Measurements from ENCODE around the gene COL27A1. TPM values are rescaled to one million over a fixed set of nuclear protein-coding genes. Genes with fewer than 3 reads are reported as not detected.
"Not testable (repeated sequence)": the region's sequence is repeated elsewhere in the genome, so short reads cannot be mapped to it uniquely, and the experiment has no call there.

COL27A1 gene
- total RNA-seq, 2 experiments from 2014 or later, result 0.87 to 1.2 TPM

DNA sequence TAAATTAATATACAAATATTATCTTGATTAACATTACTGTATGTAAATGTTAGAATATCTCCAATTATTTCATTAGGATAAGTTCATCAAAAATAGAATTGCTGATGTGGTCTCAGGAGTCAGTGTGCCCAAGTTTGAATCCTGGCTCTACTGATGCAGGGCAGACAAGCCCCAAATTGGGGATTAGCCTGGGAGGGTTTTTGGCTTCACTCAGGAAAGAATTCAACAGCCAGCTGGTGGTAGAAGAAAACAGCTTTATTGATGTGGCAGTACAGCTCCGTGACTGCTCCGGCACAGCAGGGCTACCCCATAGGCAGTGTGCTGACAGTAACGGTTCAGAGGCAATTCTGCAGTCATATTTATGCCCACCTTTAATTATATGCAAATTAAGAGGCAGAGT, 32.5 kb downstream of the COL27A1 start:
- no peaks in the 10 kb centered on the region for H3K27me3 ChIP-seq (ENCODE audit: control insufficient read depth in 1 of 2, insufficient read depth in 2 of 2, low read length in 2 of 2)
- H3K4me3 ChIP-seq (ENCODE audit: low read length), result no peak overlapping the region
- ChIA-PET POLR2A (no interaction called here), CTCF (no interaction called here)
- no peak for DNase-seq
- peaks cover 9% of the 10 kb centered on the region for H3K9me3 Mint-ChIP-seq
- no peaks in the 10 kb centered on the region for H3K27me3 Mint-ChIP-seq
- H3K9me3 ChIP-seq (ENCODE audit: control insufficient read depth in 1 of 2, insufficient read depth in 1 of 2, low read length in 2 of 2), result peaks cover 7 to 8% of the 10 kb centered on the region in 2 experiments
- no peak overlapping the region for H3K27ac ChIP-seq (ENCODE audit: low read depth in 1 of 2, low read length in 2 of 2)
- H3K4me1 ChIP-seq (ENCODE audit: insufficient read depth, low read length), result no peaks in the 10 kb centered on the region
- TF ChIP-seq, protein P1, sequence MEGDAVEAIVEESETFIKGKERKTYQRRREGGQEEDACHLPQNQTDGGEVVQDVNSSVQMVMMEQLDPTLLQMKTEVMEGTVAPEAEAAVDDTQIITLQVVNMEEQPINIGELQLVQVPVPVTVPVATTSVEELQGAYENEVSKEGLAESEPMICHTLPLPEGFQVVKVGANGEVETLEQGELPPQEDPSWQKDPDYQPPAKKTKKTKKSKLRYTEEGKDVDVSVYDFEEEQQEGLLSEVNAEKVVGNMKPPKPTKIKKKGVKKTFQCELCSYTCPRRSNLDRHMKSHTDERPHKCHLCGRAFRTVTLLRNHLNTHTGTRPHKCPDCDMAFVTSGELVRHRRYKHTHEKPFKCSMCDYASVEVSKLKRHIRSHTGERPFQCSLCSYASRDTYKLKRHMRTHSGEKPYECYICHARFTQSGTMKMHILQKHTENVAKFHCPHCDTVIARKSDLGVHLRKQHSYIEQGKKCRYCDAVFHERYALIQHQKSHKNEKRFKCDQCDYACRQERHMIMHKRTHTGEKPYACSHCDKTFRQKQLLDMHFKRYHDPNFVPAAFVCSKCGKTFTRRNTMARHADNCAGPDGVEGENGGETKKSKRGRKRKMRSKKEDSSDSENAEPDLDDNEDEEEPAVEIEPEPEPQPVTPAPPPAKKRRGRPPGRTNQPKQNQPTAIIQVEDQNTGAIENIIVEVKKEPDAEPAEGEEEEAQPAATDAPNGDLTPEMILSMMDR (IDR thresholded peaks at IDR 0.05), result no peak
- H3K4me1 Mint-ChIP-seq (ENCODE audit: low read depth), result no peaks in the 10 kb centered on the region
- no peak overlapping the region for H3K4me3 Mint-ChIP-seq
- H3K27ac Mint-ChIP-seq, result no peak overlapping the region
- no peak for ATAC-seq (ENCODE audit: poor library complexity)
- intact Hi-C loops (cut with DNase I, micrococcal nuclease), result no loop called here
- no peaks in the 10 kb centered on the region for H3K36me3 Mint-ChIP-seq (ENCODE audit: low read depth)
- no peaks in the 10 kb centered on the region for H3K36me3 ChIP-seq (ENCODE audit: insufficient read depth, low read length)

DNA sequence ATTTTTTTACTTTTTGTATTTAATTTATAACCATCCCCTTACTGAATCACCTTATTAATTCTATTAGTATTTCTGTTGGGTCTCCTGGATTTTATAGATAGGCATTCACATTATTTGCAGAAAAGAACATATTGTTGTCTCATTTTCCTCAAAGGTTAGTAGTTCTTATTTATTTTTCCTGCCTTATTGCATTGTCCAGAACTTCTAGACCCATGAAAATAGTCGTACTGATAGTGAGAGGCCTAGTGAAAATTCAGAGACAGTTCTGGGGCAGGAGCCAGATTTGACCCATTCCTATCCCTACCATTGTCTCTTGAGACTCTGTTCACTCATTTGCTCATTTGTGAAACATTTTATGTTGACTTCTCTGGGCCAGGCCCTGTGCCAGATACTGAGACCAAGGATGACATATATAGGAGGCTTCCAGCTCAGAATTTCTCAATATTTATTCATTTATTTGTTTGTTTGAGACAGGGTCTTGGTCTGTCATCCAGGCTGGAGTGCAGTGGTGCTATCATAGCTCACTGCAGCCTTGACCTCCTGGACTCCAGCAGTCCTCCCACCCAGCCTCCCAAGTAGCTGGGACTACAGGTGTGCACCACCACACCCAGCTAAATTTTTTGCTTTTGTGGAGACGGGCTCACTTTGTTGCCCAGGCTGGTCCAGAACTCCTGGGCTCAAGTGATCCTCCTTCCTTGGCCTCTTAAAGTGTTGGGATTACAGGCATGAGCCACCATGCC, 34.7 kb downstream of the COL27A1 start:
- Histone ChIP-seq H3K36me3 (ENCODE audit: insufficient read depth, low read length) (no peaks in the 10 kb centered on the region), H3K9me3 (ENCODE audit: control insufficient read depth in 1 of 2, insufficient read depth in 1 of 2, low read length in 2 of 2) (peaks cover 7 to 8% of the 10 kb centered on the region in 2 experiments), H3K27me3 (ENCODE audit: control insufficient read depth in 1 of 2, insufficient read depth in 2 of 2, low read length in 2 of 2) (no peaks in the 10 kb centered on the region), H3K27ac (ENCODE audit: low read depth in 1 of 2, low read length in 2 of 2) (no peak overlapping the region), H3K4me3 (ENCODE audit: low read length) (no peak overlapping the region), H3K4me1 (ENCODE audit: insufficient read depth, low read length) (no peaks in the 10 kb centered on the region)
- Mint-ChIP-seq H3K4me3 (no peak overlapping the region), H3K36me3 (ENCODE audit: low read depth) (no peaks in the 10 kb centered on the region), H3K27me3 (peaks cover 5% of the 10 kb centered on the region), H3K4me1 (ENCODE audit: low read depth) (no peaks in the 10 kb centered on the region), H3K9me3 (peaks cover 9% of the 10 kb centered on the region), H3K27ac (no peak overlapping the region)
- POLR2A ChIA-PET, result no interaction called here
- TF ChIP-seq, protein P1 (IDR thresholded peaks at IDR 0.05), result no peak
- ATAC-seq (ENCODE audit: poor library complexity) (no peak), DNase-seq (no peak)
- intact Hi-C loops (cut with DNase I, micrococcal nuclease), result no loop called here
- CTCF ChIA-PET, result no interaction called here

DNA sequence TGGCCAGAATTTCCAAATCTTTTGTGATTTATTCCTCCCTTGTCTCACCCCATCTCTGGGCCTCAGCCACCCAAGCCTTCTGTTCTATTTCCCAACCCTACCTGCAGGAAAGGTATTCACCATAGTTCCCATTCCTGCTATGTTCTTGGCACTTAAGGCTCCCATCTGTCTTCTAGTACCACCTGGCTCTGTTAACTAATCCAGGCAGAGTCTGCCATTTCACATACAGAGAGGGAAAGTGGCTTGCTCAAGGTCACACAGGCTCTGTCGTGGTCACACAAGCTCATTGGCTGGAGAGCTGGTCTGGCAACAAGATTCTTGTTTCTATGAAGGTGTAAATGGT, 35.2 kb downstream of the COL27A1 start:
- Mint-ChIP-seq H3K36me3 (ENCODE audit: low read depth) (no peaks in the 10 kb centered on the region), H3K27ac (no peak overlapping the region), H3K9me3 (peaks cover 9% of the 10 kb centered on the region), H3K4me1 (ENCODE audit: low read depth) (no peaks in the 10 kb centered on the region), H3K4me3 (no peak overlapping the region), H3K27me3 (peaks cover 5% of the 10 kb centered on the region)
- peaks cover 7 to 8% of the 10 kb centered on the region in 2 experiments for H3K9me3 ChIP-seq (ENCODE audit: control insufficient read depth in 1 of 2, insufficient read depth in 1 of 2, low read length in 2 of 2)
- H3K27me3 ChIP-seq (ENCODE audit: control insufficient read depth in 1 of 2, insufficient read depth in 2 of 2, low read length in 2 of 2), result no peaks in the 10 kb centered on the region
- H3K4me3 ChIP-seq (ENCODE audit: low read length), result no peak overlapping the region
- TF ChIP-seq, protein P1 (IDR thresholded peaks at IDR 0.05), result no peak
- CTCF ChIA-PET, result no interaction called here
- no peak for DNase-seq
- no peak overlapping the region for H3K27ac ChIP-seq (ENCODE audit: low read depth in 1 of 2, low read length in 2 of 2)
- no peaks in the 10 kb centered on the region for H3K4me1 ChIP-seq (ENCODE audit: insufficient read depth, low read length)
- POLR2A ChIA-PET, result no interaction called here
- no peaks in the 10 kb centered on the region for H3K36me3 ChIP-seq (ENCODE audit: insufficient read depth, low read length)
- intact Hi-C loops (cut with DNase I, micrococcal nuclease), result no loop called here
- ATAC-seq (ENCODE audit: poor library complexity), result no peak

DNA sequence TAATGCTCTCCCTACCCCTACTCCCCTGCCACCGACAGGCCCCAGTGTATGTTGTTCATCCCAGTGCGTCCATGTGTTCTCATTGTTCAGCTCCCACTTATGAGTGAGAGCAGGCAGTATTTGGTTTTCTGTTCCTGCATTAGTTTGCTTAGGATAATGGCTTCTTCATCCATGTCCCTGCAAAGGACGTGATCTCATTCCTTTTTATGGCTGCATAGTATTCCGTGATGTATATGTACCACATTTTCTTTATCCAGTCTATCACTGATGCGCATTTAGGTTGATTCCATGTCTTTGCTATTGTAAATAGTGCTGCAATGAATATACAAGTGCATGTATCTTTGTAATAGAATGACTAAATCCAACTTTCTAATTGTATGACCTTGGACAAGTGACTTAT, 36.1 kb downstream of the COL27A1 start:
- H3K27me3 Mint-ChIP-seq; H3K4me1 Mint-ChIP-seq (ENCODE audit: low read depth); H3K27ac ChIP-seq (ENCODE audit: low read depth in 1 of 2, low read length in 2 of 2); H3K36me3 ChIP-seq (ENCODE audit: insufficient read depth, low read length); H3K9me3 Mint-ChIP-seq; H3K4me3 ChIP-seq (ENCODE audit: low read length); H3K4me3 Mint-ChIP-seq; ATAC-seq (ENCODE audit: poor library complexity); H3K27ac Mint-ChIP-seq; H3K27me3 ChIP-seq (ENCODE audit: control insufficient read depth in 1 of 2, insufficient read depth in 2 of 2, low read length in 2 of 2); H3K9me3 ChIP-seq (ENCODE audit: control insufficient read depth in 1 of 2, insufficient read depth in 1 of 2, low read length in 2 of 2); H3K4me1 ChIP-seq (ENCODE audit: insufficient read depth, low read length); H3K36me3 Mint-ChIP-seq (ENCODE audit: low read depth); DNase-seq; CTCF ChIA-PET; intact Hi-C loops (cut with DNase I, micrococcal nuclease); POLR2A ChIA-PET: not testable (repeated sequence)
